GM18508 (cell line): ENCODE results near the gene VARS1.

Source experiments
- ATAC-seq: cut with Tn5 transposase; IDR thresholded peaks from one replicate; pipeline ENCODE4 v1.9.1; 2021; ENCODE audit warnings: moderate number of reproducible peaks; ENCODE audit not compliant: insufficient read depth, unreplicated experiment

The VARS1 gene

GRCh38 chr6:31749301-31750036, 46.1 kb downstream of the VARS1 start:
- no peak for ATAC-seq
